NCI-H446 treated with DMSO at 0.1 percent for 48 hours (cell line): Measurements from ENCODE around the gene PARN.
"Not testable (repeated sequence)": the region's sequence is repeated elsewhere in the genome, so short reads cannot be mapped to it uniquely, and the experiment has no call there.

Experiments used
- DNase-seq: peaks from one replicate; lab custom pipeline; 2025; lab: John Stamatoyannopoulos, UW

PARN gene

GRCh38 chr16:14437426-14437825 lies 192.6 kb downstream of the PARN start:
- DNase-seq = no peak

- no peak for DNase-seq
These were observed 193.6 kb downstream of the PARN start for GRCh38 chr16:14436401-14436955.

GRCh38 chr16:14434860-14435259 lies 195.2 kb downstream of the PARN start:
- DNase-seq = no peak

- DNase-seq = not testable (repeated sequence)
These were observed 201.0 kb downstream of the PARN start for GRCh38 chr16:14428971-14429637.

GRCh38 chr16:14428043-14428442 lies 202.0 kb downstream of the PARN start:
- no peak for DNase-seq

- DNase-seq = no peak
These were observed 202.6 kb downstream of the PARN start for GRCh38 chr16:14427371-14427948.

- DNase-seq = no peak
These were observed 205.5 kb downstream of the PARN start for GRCh38 chr16:14424595-14424994.

GRCh38 chr16:14423344-14423743 lies 206.7 kb downstream of the PARN start:
- no peak for DNase-seq

- DNase-seq = no peak
These were observed 209.2 kb downstream of the PARN start for GRCh38 chr16:14420721-14421488.

- DNase-seq = not testable (repeated sequence)
These were observed 209.8 kb downstream of the PARN start for GRCh38 chr16:14420243-14420642.

- no peak for DNase-seq
These were observed 210.2 kb downstream of the PARN start for GRCh38 chr16:14419817-14420216.

- DNase-seq = no peak
These were observed 211.2 kb downstream of the PARN start for GRCh38 chr16:14418795-14419225.

GRCh38 chr16:14416184-14416583 lies 213.9 kb downstream of the PARN start:
- no peak for DNase-seq

GRCh38 chr16:14415291-14415690 lies 214.8 kb downstream of the PARN start:
- no peak for DNase-seq

GRCh38 chr16:14409563-14409962 lies 220.5 kb downstream of the PARN start:
- DNase-seq = no peak

GRCh38 chr16:14407786-14408399 lies 222.2 kb downstream of the PARN start:
- DNase-seq = no peak

- DNase-seq = no peak
These were observed 224.2 kb downstream of the PARN start for GRCh38 chr16:14405611-14406537.

- not testable (repeated sequence) for DNase-seq
These were observed 227.1 kb downstream of the PARN start for GRCh38 chr16:14403001-14403389.

GRCh38 chr16:14402114-14403000 lies 227.7 kb downstream of the PARN start:
- not testable (repeated sequence) for DNase-seq

GRCh38 chr16:14401711-14402061 lies 228.4 kb downstream of the PARN start:
- DNase-seq = peak; percentile 34
